ENCODE data around the gene PCCB. TPM values are rescaled to one million over a fixed set of nuclear protein-coding genes. Genes with fewer than 3 reads are reported as not detected.
"Not testable (repeated sequence)": the region's sequence is repeated elsewhere in the genome, so short reads cannot be mapped to it uniquely, and the experiment has no call there.

PCCB gene
- 10 to 100 TPM; 31.2 to 40.5 (median 38.5) TPM for total RNA-seq

DNA sequence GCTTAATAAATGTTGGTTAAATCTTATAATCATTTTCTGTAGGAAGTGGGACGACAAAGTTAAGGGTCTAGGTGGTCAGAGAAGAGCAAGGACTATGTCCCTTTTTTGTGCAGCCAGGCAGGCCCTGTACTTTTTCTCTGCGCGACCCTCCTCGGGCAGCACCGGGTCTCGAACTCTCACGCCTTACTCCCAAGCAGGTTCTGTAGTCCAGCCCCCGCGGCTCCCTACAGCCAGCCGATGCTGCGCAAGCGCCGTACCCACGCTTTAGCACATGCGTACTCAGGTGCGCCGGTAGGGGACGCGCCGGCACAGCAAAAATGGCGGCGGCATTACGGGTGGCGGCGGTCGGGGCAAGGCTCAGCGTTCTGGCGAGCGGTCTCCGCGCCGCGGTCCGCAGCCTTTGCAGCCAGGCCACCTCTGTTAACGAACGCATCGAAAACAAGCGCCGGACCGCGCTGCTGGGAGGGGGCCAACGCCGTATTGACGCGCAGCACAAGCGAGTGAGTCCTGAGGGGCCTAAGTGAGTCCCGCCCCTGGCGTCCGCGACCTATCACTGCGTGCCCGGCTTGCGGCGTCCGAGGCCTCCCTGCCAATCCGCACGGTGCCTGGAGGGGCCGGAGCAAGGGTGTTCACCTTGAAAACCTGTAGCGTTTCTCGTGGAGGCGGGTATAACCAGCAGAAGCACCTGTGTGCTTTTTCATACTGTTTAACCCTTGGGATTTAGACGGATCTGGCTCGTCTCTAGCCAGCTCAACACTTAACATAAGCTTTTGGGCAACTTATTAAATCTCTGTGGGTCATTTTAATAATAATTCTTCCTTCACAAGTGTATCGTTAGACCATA is at the start of gene PCCB:
Gene PCCB, plus strand, starts transcription at position 282 of the 844 bp plus-strand sequence. Its CDS starts 36 bp downstream, at position 318.
- peak; percentile 91 for DNase-seq
- Mint-ChIP-seq H3K27me3 (ENCODE audit: low read depth) (no peaks in the 10 kb centered on the region), H3K9me3 (no peaks in the 10 kb centered on the region)

DNA sequence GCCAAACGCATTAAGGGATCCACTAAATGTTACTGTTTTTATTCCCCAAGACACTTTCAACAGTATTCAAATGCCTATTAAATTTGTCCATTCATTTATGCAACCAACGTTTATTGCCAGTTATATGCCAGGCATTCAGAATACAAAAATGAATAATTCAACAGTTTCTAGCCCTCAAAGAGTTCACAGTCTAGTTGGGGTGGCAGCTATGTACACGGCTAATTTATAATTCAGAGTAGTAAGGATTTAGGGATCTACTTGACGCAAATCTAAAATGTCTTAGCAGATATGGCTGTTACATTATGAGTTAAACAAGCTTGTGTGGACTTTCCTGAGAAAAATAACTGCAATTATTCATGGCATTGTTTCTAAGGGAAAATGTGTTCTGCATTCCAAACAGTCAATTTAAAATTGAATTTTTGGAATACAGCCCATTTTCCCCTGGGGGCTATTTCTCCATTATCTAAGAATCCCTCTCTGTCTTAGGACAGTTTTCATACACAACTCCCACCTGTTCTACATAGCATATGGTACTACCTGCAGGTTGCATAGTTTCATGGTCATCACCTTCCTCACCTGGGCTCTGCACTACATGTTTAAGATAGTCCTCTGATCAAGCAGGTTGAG is 42.5 kb upstream of the PCCB start:
- no peaks in the 10 kb centered on the region for H3K9me3 Mint-ChIP-seq
- no peaks in the 10 kb centered on the region for H3K36me3 Mint-ChIP-seq (ENCODE audit: insufficient read depth)
- ATAC-seq (no peak), DNase-seq (no peak)
- no peaks in the 10 kb centered on the region for H3K4me1 Mint-ChIP-seq (ENCODE audit: low read depth)
- H3K4me3 Mint-ChIP-seq = no peak overlapping the region
- peaks cover 15% of the 10 kb centered on the region for H3K27me3 Mint-ChIP-seq (ENCODE audit: low read depth)

More for the DNA sequence above, at the start of gene PCCB:
- H3K36me3 Mint-ChIP-seq (ENCODE audit: insufficient read depth) = no peaks in the 10 kb centered on the region
- ATAC-seq = peak; percentile 100
- peaks cover 19% of the 10 kb centered on the region for H3K4me1 Mint-ChIP-seq (ENCODE audit: low read depth)
- peak within 1 kb of the TSS; percentile 93 for H3K4me3 Mint-ChIP-seq

DNA sequence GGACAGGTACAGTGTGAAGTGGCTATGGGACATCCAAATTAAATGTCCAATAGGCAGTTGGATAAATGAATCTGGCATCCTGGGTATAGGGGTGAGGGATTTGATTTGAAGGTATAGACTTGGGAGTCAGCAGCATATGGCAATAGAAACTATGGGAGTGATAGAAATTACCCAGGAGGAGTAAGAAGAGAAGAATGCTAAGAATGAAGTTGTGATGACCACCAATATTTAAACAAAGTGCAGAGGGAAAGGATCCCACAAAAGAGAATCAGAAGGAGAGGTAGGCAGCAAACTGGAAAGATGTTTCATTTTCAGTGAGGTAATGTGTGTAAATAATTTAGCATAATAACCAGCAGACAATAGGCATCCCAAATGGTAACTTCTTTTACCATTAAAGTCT is 40.2 kb upstream of the PCCB start:
- no peaks in the 10 kb centered on the region for H3K9me3 Mint-ChIP-seq
- no peak for DNase-seq
- H3K36me3 Mint-ChIP-seq (ENCODE audit: insufficient read depth) = no peaks in the 10 kb centered on the region
- no peak for ATAC-seq
- H3K4me1 Mint-ChIP-seq (ENCODE audit: low read depth) = no peaks in the 10 kb centered on the region
- peaks cover 15% of the 10 kb centered on the region for H3K27me3 Mint-ChIP-seq (ENCODE audit: low read depth)
- no peak overlapping the region for H3K4me3 Mint-ChIP-seq

DNA sequence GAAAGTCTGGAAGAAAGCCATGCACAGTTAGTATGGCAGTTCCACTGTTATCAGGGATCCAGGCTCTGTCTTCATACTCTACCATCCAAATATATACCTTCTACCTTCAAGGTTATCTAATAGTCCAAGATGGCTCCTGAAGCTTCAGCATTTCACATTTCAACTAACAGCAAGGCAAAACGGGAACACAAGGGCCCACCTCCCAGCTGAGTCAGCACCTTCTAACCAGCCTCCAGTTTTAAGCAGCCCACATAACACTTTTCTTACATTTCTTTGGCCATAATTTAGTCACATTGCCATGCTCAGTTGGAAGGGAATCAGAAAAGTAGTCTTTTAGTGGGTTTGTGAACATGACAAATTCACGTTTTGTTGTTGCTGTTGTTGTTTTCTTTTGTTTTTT is 38.6 kb upstream of the PCCB start:
- no peak for DNase-seq
- Mint-ChIP-seq H3K4me3 (no peak overlapping the region), H3K4me1 (ENCODE audit: low read depth) (no peaks in the 10 kb centered on the region), H3K36me3 (ENCODE audit: insufficient read depth) (no peaks in the 10 kb centered on the region), H3K9me3 (no peaks in the 10 kb centered on the region), H3K27me3 (ENCODE audit: low read depth) (peaks cover 9% of the 10 kb centered on the region)
- ATAC-seq = no peak

DNA sequence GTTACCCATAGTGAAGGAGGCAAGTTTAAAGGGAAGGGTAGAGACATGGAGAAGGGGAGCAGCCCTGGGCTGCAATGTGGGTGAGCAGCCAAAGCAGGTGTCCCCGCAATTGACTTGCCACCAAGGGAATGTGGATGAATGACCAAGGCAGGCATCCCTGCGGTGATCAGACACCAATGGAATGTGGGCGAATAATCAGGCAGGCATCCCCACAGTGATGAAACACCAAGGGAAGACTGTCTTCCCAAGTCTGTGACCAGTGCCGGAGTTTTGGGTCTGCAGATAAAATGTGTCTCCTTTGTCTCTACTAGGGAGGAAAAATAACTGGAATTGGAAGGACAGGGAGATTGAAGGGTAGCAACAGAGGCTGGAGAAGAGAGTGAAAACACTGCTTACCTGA is 27.4 kb upstream of the PCCB start:
- H3K9me3 Mint-ChIP-seq; ATAC-seq; H3K4me3 Mint-ChIP-seq; DNase-seq; H3K4me1 Mint-ChIP-seq (ENCODE audit: low read depth); H3K36me3 Mint-ChIP-seq (ENCODE audit: insufficient read depth): not testable (repeated sequence)
- peaks cover 14% of the 10 kb centered on the region for H3K27me3 Mint-ChIP-seq (ENCODE audit: low read depth)

DNA sequence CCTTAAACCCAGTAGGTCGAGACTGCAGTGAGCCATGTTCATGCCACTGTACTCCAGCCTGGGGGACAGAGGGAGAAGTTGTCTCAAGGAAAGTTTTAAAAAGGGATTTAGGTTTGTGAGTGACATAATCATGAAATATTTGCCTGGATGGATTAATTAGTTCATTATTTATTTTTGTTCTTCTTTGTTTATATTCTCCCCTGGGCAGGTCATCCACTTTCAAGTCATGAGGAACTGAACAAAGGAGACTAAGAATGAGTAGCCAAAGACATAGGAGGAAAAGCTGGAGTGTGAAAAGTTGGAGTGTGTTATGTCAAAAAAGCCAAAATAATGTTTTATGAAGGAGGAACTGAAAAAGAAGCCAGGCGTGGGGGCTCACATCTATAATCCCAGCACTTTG is 17.7 kb upstream of the PCCB start:
- no peaks in the 10 kb centered on the region for H3K27me3 Mint-ChIP-seq (ENCODE audit: low read depth)
- no peaks in the 10 kb centered on the region for H3K36me3 Mint-ChIP-seq (ENCODE audit: insufficient read depth)
- no peak overlapping the region for H3K4me3 Mint-ChIP-seq

DNA sequence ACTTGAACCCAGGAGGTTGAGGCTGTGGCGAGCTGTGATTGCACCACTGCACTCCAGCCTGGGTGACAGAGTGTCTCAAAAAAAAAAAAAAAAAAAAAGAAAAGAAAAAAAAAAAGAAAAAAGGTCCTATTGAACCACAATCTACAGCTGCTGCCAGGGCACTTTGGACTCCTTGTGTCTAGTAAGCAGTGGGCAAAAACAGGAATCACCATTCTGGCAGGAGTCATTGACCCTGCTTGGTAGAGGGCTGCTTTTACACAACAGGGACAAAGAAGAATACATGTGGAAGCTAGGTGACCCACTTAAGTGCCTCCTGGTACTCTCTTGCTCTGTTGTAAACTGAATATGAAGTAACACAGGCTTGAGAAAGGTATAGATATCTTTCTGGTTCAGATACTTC is 14.6 kb upstream of the PCCB start:
- Mint-ChIP-seq H3K36me3 (ENCODE audit: insufficient read depth) (no peaks in the 10 kb centered on the region), H3K4me1 (ENCODE audit: low read depth) (no peaks in the 10 kb centered on the region), H3K9me3 (no peaks in the 10 kb centered on the region), H3K4me3 (no peak overlapping the region), H3K27me3 (ENCODE audit: low read depth) (peaks cover 5% of the 10 kb centered on the region)
- ATAC-seq (no peak), DNase-seq (no peak)

More for the DNA sequence above, 17.7 kb upstream of the PCCB start:
- H3K9me3 Mint-ChIP-seq = no peaks in the 10 kb centered on the region
- no peak for DNase-seq
- no peaks in the 10 kb centered on the region for H3K4me1 Mint-ChIP-seq (ENCODE audit: low read depth)
- no peak for ATAC-seq

DNA sequence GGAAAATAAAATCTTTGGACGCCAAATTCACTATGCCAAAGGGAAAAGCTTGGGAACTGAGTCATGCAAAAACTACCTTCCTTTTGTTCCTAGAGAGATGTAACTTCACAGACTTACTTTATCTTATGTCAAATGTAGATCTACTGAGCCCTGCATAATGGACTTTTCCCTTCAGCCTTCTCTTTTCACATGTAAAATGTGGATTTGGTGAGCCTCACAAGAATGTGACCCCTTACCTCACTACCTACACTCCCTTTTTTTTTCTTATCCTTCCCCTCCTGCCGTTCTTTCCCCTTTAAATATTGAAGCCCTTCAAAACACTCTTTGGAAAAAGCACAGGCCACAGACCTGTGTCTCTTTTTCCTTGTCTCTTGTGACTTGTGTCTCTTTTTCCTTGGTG is 14.0 kb upstream of the PCCB start:
- no peaks in the 10 kb centered on the region for H3K4me1 Mint-ChIP-seq (ENCODE audit: low read depth)
- H3K9me3 Mint-ChIP-seq = no peaks in the 10 kb centered on the region
- no peaks in the 10 kb centered on the region for H3K36me3 Mint-ChIP-seq (ENCODE audit: insufficient read depth)
- no peak overlapping the region for H3K4me3 Mint-ChIP-seq
- DNase-seq (no peak), ATAC-seq (no peak)
- peaks cover 5% of the 10 kb centered on the region for H3K27me3 Mint-ChIP-seq (ENCODE audit: low read depth)

DNA sequence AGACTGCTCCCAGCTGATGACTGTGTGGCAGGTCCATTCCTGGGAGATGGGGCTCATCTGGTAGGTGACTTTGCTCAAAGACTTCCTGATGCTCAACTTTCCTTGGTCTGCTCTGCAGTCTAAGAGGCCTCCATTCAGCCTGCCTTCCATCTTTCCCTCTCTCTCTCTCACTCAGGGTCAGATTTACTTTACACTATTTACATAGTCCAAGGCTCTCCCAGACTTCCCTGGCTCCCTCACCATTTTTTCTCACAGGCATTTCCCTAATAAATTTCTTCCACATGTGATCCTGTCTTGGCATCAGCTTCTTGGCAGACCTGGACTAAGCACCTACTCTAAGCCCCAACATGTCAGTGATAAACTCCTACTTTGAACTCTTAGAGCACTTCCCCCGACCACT is 13.0 kb upstream of the PCCB start:
- no peak overlapping the region for H3K4me3 Mint-ChIP-seq
- ATAC-seq (no peak), DNase-seq (no peak)
- H3K9me3 Mint-ChIP-seq = no peaks in the 10 kb centered on the region
- H3K27me3 Mint-ChIP-seq (ENCODE audit: low read depth) = peaks cover 5% of the 10 kb centered on the region
- no peaks in the 10 kb centered on the region for H3K4me1 Mint-ChIP-seq (ENCODE audit: low read depth)
- no peaks in the 10 kb centered on the region for H3K36me3 Mint-ChIP-seq (ENCODE audit: insufficient read depth)

DNA sequence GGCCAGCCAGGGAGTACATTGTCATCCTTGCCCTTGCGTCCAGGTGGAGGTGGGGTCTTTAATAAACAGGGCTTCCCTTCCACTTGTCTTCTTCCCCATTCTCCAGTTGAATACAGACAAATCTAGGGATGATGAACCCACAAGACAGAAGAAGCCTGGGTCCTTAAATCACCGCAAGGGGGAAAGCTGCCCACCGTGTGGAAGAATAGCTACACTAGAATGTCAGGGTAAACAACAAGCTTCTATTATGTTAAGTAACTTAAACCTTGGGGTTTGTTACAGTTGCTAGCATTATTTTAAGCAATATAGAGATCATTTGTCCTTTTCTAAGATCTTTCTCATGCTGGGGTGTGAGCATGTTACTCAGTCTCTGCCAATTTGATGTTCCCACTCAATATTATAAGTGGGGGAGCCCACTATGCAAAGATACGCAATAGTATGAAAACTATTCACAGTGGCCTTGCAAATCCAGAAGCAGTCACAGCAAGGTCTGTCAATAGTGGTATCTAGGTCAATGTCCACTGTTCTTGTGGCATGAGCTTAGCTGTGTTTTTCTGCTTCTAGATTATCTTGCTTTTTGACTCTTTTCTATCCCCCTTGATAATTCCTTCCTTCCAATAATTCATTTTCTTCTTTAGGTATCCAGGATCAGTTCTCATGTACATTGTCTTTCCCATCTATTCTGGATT is 12.0 kb upstream of the PCCB start:
- H3K36me3 Mint-ChIP-seq (ENCODE audit: insufficient read depth) = no peaks in the 10 kb centered on the region
- no peaks in the 10 kb centered on the region for H3K9me3 Mint-ChIP-seq
- DNase-seq = no peak
- no peak overlapping the region for H3K4me3 Mint-ChIP-seq
- no peak for ATAC-seq
- H3K4me1 Mint-ChIP-seq (ENCODE audit: low read depth) = no peaks in the 10 kb centered on the region
- H3K27me3 Mint-ChIP-seq (ENCODE audit: low read depth) = peaks cover 6% of the 10 kb centered on the region

DNA sequence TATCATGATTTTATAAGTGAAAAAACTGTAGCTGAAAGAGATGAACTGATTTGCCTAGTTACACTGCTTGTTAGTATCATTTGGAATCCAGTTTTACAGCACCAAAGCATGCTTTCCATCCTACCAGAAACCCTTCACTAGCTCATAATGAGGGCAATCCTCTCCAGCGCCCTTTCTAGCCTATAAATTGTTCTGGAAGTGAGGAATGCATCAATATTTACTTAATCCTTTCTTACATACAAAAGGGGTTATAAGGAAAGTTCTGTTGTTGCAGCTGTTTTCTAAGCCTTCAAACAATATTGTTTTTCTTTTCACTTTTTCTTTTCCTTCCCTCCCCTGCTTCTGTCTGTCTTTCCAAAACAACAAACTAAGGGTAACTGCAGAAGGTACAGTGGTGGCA is 11.0 kb upstream of the PCCB start:
- Mint-ChIP-seq H3K27me3 (ENCODE audit: low read depth) (peaks cover 7% of the 10 kb centered on the region), H3K4me1 (ENCODE audit: low read depth) (no peaks in the 10 kb centered on the region), H3K9me3 (no peaks in the 10 kb centered on the region), H3K36me3 (ENCODE audit: insufficient read depth) (no peaks in the 10 kb centered on the region), H3K4me3 (no peak overlapping the region)
- ATAC-seq = no peak
- DNase-seq = no peak

DNA sequence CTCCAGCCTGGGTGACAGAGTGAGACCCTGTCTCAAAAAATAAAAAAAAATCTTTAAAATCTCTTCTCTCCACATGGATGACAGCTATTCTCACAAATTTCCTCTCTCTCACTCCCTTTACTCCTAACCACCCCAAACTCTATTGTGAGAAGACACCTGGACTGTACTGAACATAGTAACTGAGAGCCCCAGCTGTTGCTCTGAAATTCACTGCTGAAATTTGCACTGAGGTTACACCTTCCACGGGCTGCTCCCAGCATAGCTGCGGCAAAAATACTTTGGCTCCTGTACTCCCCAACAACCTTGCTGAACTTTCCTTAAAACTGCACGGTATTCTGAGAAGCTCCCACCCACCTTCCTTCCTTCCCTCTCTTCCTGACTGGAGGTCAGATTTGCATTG is 4.4 kb upstream of the PCCB start:
- H3K27me3 Mint-ChIP-seq (ENCODE audit: low read depth) = peaks cover 1% of the 10 kb centered on the region
- DNase-seq = no peak
- no peaks in the 10 kb centered on the region for H3K36me3 Mint-ChIP-seq (ENCODE audit: insufficient read depth)
- peaks cover 7% of the 10 kb centered on the region for H3K4me1 Mint-ChIP-seq (ENCODE audit: low read depth)
- H3K4me3 Mint-ChIP-seq = no peak overlapping the region
- H3K9me3 Mint-ChIP-seq = no peaks in the 10 kb centered on the region
- ATAC-seq = no peak

DNA sequence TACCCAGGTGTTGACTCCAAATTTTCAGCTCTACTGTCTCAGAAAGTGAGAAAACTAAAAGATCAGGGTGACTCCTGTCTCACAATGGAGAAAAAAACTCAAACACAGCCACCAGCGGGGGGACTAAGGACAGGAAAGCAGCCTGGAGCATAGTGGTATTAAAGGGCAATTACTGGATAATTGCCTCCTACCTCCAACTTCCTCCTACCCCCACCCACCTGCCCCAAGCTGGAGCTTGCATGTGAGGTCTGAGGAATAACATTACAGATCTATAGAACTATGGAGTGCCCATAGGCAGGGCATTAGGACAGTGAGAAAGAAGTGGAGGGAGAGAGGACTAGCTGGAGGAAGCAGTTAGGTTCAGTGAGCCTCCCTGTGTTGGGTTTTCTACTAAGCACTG is 2.7 kb upstream of the PCCB start:
- no peak for DNase-seq
- H3K4me3 Mint-ChIP-seq = no peak overlapping the region
- H3K27me3 Mint-ChIP-seq (ENCODE audit: low read depth) = peaks cover 1% of the 10 kb centered on the region
- peaks cover 19% of the 10 kb centered on the region for H3K4me1 Mint-ChIP-seq (ENCODE audit: low read depth)
- no peak for ATAC-seq
- H3K36me3 Mint-ChIP-seq (ENCODE audit: insufficient read depth) = no peaks in the 10 kb centered on the region
- no peaks in the 10 kb centered on the region for H3K9me3 Mint-ChIP-seq

DNA sequence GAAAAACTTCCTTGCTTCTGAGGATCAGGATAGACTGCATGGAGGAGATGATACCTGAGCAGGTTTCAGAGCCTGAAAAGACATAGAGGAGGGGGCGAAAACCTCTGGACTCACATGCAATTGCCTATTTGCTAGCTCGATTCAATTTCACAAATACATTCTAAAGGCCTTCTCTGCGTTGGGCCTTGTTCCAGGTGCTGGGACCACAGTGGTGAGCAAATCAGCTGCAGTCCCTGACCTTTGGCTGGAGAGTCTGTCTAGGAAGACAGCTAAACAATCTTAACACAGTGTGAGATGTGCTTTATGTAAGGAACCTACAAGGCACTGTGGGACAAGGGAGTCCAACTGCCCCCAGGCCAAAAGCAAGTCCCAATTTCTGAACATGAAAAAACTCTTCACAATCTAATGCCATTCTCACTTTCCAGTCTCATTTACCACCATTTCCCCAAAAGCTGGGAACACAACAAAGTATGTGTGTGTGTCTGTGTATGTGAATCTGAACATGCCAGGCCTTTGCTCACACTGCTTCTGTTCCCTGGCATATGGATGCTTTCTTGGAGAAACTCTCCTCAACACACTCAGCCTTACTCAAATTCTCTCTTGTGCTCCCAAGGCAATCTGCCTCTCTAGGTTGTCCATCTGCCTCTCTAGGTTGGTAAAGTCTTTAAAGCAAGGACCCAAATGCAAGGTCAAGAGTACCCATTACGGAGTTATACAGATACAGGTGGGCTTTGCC is 2.1 kb upstream of the PCCB start:
- H3K9me3 Mint-ChIP-seq = no peaks in the 10 kb centered on the region
- no peak for DNase-seq
- ATAC-seq = no peak
- H3K4me1 Mint-ChIP-seq (ENCODE audit: low read depth) = peaks cover 19% of the 10 kb centered on the region
- H3K4me3 Mint-ChIP-seq = no peak overlapping the region
- H3K27me3 Mint-ChIP-seq (ENCODE audit: low read depth) = peaks cover 1% of the 10 kb centered on the region
- no peaks in the 10 kb centered on the region for H3K36me3 Mint-ChIP-seq (ENCODE audit: insufficient read depth)

Measured in activated T-cell treated with anti-CD3 and anti-CD28 coated beads, Interleukin-2, amount 50 U/mL, for 4 hours (primary cell).